ENCODE measurements around the gene FTMT. TPM values are rescaled to one million over a fixed set of nuclear protein-coding genes. Genes with fewer than 3 reads are reported as not detected.
"Not testable (repeated sequence)": the region's sequence is repeated elsewhere in the genome, so short reads cannot be mapped to it uniquely, and the experiment has no call there.

Gene FTMT
- total RNA-seq: not detected

GRCh38 chr5:121851643-121852574, at the start of gene FTMT:
FTMT (plus strand) TSS chr5:121851882; CDS start chr5:121851964, 82 bp downstream.
- Mint-ChIP-seq H3K36me3 (ENCODE audit: insufficient read depth in 2 of 2) (no peaks in the 10 kb centered on the region), H3K4me3 (no peak within 1 kb of the TSS), H3K4me1 (ENCODE audit: low read depth) (no peaks in the 10 kb centered on the region), H3K9me3 (no peaks in the 10 kb centered on the region), H3K27me3 (ENCODE audit: low read depth) (no peaks in the 10 kb centered on the region), H3K27ac (no peak within 1 kb of the TSS)
- no peak for DNase-seq
- ATAC-seq (replicated peaks in 1 of 2): no peak

GRCh38 chr5:121805251-121805650, 46.4 kb upstream of the FTMT start:
- H3K27ac Mint-ChIP-seq; H3K27me3 Mint-ChIP-seq (ENCODE audit: low read depth); H3K36me3 Mint-ChIP-seq (ENCODE audit: insufficient read depth in 2 of 2): not testable (repeated sequence)

GRCh38 chr5:121805911-121806310, 45.8 kb upstream of the FTMT start:
- H3K4me3 Mint-ChIP-seq: no peak overlapping the region
- H3K9me3 Mint-ChIP-seq: peaks cover 6 to 10% of the 10 kb centered on the region in 2 donors
- no peak overlapping the region for H3K27ac Mint-ChIP-seq
- ATAC-seq (replicated peaks in 1 of 2) (no peak), DNase-seq (no peak)
- no peaks in the 10 kb centered on the region for H3K4me1 Mint-ChIP-seq (ENCODE audit: low read depth)
- no peaks in the 10 kb centered on the region for H3K27me3 Mint-ChIP-seq (ENCODE audit: low read depth)
- no peaks in the 10 kb centered on the region for H3K36me3 Mint-ChIP-seq (ENCODE audit: insufficient read depth in 2 of 2)

More at GRCh38 chr5:121805251-121805650, 46.4 kb upstream of the FTMT start:
- H3K4me1 Mint-ChIP-seq (ENCODE audit: low read depth); DNase-seq; H3K9me3 Mint-ChIP-seq; H3K4me3 Mint-ChIP-seq; ATAC-seq (replicated peaks in 1 of 2): not testable (repeated sequence)

- ATAC-seq (replicated peaks in 1 of 2) (no peak), DNase-seq (no peak)
- no peaks in the 10 kb centered on the region for H3K4me1 Mint-ChIP-seq (ENCODE audit: low read depth)
- H3K9me3 Mint-ChIP-seq: peaks cover 6 to 9% of the 10 kb centered on the region in 2 donors
- H3K27me3 Mint-ChIP-seq (ENCODE audit: low read depth): no peaks in the 10 kb centered on the region
- H3K4me3 Mint-ChIP-seq: no peak overlapping the region
- H3K36me3 Mint-ChIP-seq (ENCODE audit: insufficient read depth in 2 of 2): no peaks in the 10 kb centered on the region
- H3K27ac Mint-ChIP-seq: no peak overlapping the region
Measured at GRCh38 chr5:121816164-121816563, 35.5 kb upstream of the FTMT start.

- DNase-seq (no peak), ATAC-seq (replicated peaks in 1 of 2) (no peak)
- Mint-ChIP-seq H3K27ac (no peak overlapping the region), H3K4me1 (ENCODE audit: low read depth) (no peaks in the 10 kb centered on the region), H3K9me3 (peaks cover 3% of the 10 kb centered on the region in 2 donors), H3K27me3 (ENCODE audit: low read depth) (no peaks in the 10 kb centered on the region), H3K4me3 (no peak overlapping the region), H3K36me3 (ENCODE audit: insufficient read depth in 2 of 2) (no peaks in the 10 kb centered on the region)
Measured at GRCh38 chr5:121819682-121820261, 31.9 kb upstream of the FTMT start.

- Mint-ChIP-seq H3K27me3 (ENCODE audit: low read depth) (no peaks in the 10 kb centered on the region), H3K4me3 (no peak overlapping the region), H3K4me1 (ENCODE audit: low read depth) (no peaks in the 10 kb centered on the region), H3K36me3 (ENCODE audit: insufficient read depth in 2 of 2) (peaks cover 0 to 2% of the 10 kb centered on the region in 2 donors), H3K9me3 (peaks cover 5 to 7% of the 10 kb centered on the region in 2 donors), H3K27ac (no peak overlapping the region)
- ATAC-seq (replicated peaks in 1 of 2) (no peak), DNase-seq (no peak)
Measured at GRCh38 chr5:121833617-121834016, 18.1 kb upstream of the FTMT start.

- Mint-ChIP-seq H3K36me3 (ENCODE audit: insufficient read depth in 2 of 2) (peaks cover 0 to 2% of the 10 kb centered on the region in 2 donors), H3K27ac (no peak overlapping the region), H3K4me1 (ENCODE audit: low read depth) (no peaks in the 10 kb centered on the region), H3K4me3 (no peak overlapping the region), H3K27me3 (ENCODE audit: low read depth) (no peaks in the 10 kb centered on the region), H3K9me3 (peaks cover 5 to 6% of the 10 kb centered on the region in 2 donors)
- no peak for DNase-seq
- no peak for ATAC-seq (replicated peaks in 1 of 2)
Measured at GRCh38 chr5:121834021-121834420, 17.7 kb upstream of the FTMT start.

GRCh38 chr5:121841892-121842291, 9.8 kb upstream of the FTMT start:
- Mint-ChIP-seq H3K36me3 (ENCODE audit: insufficient read depth in 2 of 2) (no peaks in the 10 kb centered on the region), H3K4me1 (ENCODE audit: low read depth) (no peaks in the 10 kb centered on the region), H3K9me3 (peaks cover 1 to 2% of the 10 kb centered on the region in 2 donors), H3K27me3 (ENCODE audit: low read depth) (no peaks in the 10 kb centered on the region), H3K27ac (no peak overlapping the region), H3K4me3 (no peak overlapping the region)
- ATAC-seq (replicated peaks in 1 of 2): no peak
- DNase-seq: no peak

- no peak for ATAC-seq (replicated peaks in 1 of 2)
- Mint-ChIP-seq H3K4me3 (no peak overlapping the region), H3K36me3 (ENCODE audit: insufficient read depth in 2 of 2) (no peaks in the 10 kb centered on the region), H3K27me3 (ENCODE audit: low read depth) (no peaks in the 10 kb centered on the region), H3K9me3 (no peaks in the 10 kb centered on the region), H3K4me1 (ENCODE audit: low read depth) (no peaks in the 10 kb centered on the region), H3K27ac (no peak overlapping the region)
- DNase-seq: no peak
Measured at GRCh38 chr5:121850272-121850671, 1.4 kb upstream of the FTMT start.

GRCh38 chr5:121853850-121854249, 2.2 kb downstream of the FTMT start:
- Mint-ChIP-seq H3K4me1 (ENCODE audit: low read depth) (no peaks in the 10 kb centered on the region), H3K4me3 (no peak overlapping the region), H3K36me3 (ENCODE audit: insufficient read depth in 2 of 2) (no peaks in the 10 kb centered on the region), H3K27ac (no peak overlapping the region), H3K9me3 (no peaks in the 10 kb centered on the region), H3K27me3 (ENCODE audit: low read depth) (no peaks in the 10 kb centered on the region)
- DNase-seq (no peak), ATAC-seq (replicated peaks in 1 of 2) (no peak)

GRCh38 chr5:121862801-121863200, 11.1 kb downstream of the FTMT start:
- Mint-ChIP-seq H3K27me3 (ENCODE audit: low read depth) (peaks cover 9% of the 10 kb centered on the region), H3K27ac (no peak overlapping the region), H3K4me1 (ENCODE audit: low read depth) (no peaks in the 10 kb centered on the region), H3K36me3 (ENCODE audit: insufficient read depth in 2 of 2) (no peaks in the 10 kb centered on the region), H3K9me3 (no peaks in the 10 kb centered on the region), H3K4me3 (no peak overlapping the region)
- DNase-seq: no peak
- no peak for ATAC-seq (replicated peaks in 1 of 2)

- Mint-ChIP-seq H3K4me3 (no peak overlapping the region), H3K36me3 (ENCODE audit: insufficient read depth in 2 of 2) (no peaks in the 10 kb centered on the region), H3K4me1 (ENCODE audit: low read depth) (no peaks in the 10 kb centered on the region), H3K27ac (no peak overlapping the region), H3K27me3 (ENCODE audit: low read depth) (peaks cover 9% of the 10 kb centered on the region), H3K9me3 (no peaks in the 10 kb centered on the region)
- ATAC-seq (replicated peaks in 1 of 2) (no peak), DNase-seq (no peak)
Measured at GRCh38 chr5:121863753-121864285, 12.1 kb downstream of the FTMT start.

GRCh38 chr5:121867403-121867802, 15.7 kb downstream of the FTMT start:
- H3K27me3 Mint-ChIP-seq (ENCODE audit: low read depth): peaks cover 9% of the 10 kb centered on the region
- H3K36me3 Mint-ChIP-seq (ENCODE audit: insufficient read depth in 2 of 2): no peaks in the 10 kb centered on the region
- no peaks in the 10 kb centered on the region for H3K9me3 Mint-ChIP-seq
- ATAC-seq (replicated peaks in 1 of 2) (no peak), DNase-seq (no peak)
- no peak overlapping the region for H3K4me3 Mint-ChIP-seq
- H3K4me1 Mint-ChIP-seq (ENCODE audit: low read depth): no peaks in the 10 kb centered on the region
- H3K27ac Mint-ChIP-seq: no peak overlapping the region
